Activated T-cell treated with anti-CD3 and anti-CD28 coated beads for 48 hours (primary cell): ENCODE results near the gene GET3.
A peak's percentile ranks its signal among the peaks of the same experiment; 100 is the strongest.
"Not testable (repeated sequence)": the region's sequence is repeated elsewhere in the genome, so short reads cannot be mapped to it uniquely, and the experiment has no call there.

ENCODE experiments used
- DNase-seq: peaks from one replicate; pipeline ENCODE4 v3.0.0-alpha.2; 2020; ENCODE audit warnings: low read depth

GET3 gene

DNA sequence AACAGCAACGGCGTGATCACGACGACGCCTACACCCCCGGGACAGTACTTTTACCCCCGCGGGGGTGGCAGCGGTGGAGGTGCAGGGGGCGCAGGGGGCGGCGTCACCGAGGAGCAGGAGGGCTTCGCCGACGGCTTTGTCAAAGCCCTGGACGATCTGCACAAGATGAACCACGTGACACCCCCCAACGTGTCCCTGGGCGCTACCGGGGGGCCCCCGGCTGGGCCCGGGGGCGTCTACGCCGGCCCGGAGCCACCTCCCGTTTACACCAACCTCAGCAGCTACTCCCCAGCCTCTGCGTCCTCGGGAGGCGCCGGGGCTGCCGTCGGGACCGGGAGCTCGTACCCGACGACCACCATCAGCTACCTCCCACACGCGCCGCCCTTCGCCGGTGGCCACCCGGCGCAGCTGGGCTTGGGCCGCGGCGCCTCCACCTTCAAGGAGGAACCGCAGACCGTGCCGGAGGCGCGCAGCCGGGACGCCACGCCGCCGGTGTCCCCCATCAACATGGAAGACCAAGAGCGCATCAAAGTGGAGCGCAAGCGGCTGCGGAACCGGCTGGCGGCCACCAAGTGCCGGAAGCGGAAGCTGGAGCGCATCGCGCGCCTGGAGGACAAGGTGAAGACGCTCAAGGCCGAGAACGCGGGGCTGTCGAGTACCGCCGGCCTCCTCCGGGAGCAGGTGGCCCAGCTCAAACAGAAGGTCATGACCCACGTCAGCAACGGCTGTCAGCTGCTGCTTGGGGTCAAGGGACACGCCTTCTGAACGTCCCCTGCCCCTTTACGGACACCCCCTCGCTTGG lies 55.0 kb downstream of the GET3 start:
- DNase-seq: peak; percentile 75

DNA sequence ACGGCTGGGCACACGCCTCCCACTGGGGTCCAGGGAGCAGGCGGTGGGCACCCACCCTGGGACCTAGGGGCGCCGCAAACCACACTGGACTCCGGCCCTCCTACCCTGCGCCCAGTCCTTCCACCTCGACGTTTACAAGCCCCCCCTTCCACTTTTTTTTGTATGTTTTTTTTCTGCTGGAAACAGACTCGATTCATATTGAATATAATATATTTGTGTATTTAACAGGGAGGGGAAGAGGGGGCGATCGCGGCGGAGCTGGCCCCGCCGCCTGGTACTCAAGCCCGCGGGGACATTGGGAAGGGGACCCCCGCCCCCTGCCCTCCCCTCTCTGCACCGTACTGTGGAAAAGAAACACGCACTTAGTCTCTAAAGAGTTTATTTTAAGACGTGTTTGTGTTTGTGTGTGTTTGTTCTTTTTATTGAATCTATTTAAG lies 55.6 kb downstream of the GET3 start:
- no peak for DNase-seq

DNA sequence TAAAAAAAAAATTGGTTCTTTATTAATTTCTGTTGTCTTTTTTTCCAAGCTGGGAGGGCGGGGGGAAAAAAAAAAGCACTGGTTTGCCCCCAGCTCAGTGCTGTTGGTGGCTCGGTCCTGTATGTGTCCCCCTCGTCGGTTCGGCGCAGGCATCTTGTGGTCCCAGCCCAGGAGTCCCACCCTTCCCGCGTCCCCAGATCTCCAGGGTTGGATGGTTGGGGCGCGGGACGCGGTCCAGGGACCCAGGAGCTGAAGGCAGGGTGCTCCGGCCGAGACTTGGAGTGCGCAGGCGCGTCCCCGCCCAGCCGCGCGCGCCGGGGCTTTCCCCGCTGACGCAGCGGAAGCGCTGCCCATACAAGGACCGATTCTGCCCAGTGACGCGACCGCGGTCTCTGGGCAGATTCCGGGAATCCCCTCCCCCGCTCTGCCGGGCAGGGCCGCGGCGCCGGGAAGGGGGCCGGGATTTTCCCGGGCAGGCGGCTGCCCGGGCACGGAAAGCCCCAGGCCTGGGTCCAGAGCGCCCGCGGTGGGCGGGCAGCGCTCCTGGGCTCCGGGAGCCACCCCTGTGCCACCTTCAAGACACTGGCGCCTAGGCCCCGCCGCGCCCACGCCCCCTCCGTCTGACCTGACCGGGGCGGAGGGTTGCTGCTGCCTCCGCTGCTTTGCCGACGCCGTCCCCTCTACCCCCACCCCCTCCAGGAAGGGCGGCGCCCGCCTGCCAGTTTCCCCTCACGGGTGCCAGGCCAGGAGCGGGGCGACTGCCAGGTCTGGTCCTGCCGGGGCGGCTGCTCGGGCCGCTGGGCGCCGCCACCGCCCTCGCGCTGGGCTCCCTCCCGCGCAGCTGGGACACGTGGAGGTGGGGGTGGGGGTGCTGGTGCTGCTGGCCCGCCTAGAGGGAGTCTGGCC lies 56.2 kb downstream of the GET3 start:
- DNase-seq: peak; percentile 93

DNA sequence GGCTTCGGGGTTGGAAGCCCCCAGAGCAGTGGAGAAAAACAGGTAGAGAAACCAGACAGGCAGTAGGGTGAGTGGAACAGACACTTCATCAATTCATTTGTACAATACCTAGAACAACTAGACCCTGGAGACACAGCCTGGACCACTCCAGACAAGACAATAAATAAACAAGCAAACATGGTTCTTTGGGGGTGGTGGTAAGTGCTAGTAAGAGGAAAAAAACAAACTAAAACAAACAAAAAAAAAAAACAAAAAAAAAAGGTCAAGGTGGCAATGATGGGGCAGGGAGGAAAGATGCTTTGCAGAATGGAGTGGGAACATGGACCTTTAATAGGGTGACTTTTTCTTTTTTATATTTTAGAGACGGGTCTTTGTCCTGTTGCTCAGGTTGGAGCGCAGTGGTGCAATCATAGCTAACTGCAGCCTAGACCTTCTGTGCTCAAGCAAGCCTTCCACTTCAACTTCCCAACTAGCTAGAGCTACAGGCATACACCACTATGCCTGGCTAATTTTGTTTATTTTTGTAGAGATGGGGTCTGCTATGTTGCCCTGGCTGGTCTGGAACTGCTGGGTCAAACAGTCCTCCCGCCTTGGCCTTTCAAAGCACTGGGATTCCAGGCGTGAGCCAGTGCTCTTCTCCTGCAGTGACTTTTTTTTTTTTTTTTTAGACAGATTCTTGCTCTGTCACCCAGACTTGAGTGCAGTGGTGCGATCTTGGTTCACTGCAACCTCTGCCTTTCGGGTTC lies 57.1 kb downstream of the GET3 start:
- DNase-seq: no peak

DNA sequence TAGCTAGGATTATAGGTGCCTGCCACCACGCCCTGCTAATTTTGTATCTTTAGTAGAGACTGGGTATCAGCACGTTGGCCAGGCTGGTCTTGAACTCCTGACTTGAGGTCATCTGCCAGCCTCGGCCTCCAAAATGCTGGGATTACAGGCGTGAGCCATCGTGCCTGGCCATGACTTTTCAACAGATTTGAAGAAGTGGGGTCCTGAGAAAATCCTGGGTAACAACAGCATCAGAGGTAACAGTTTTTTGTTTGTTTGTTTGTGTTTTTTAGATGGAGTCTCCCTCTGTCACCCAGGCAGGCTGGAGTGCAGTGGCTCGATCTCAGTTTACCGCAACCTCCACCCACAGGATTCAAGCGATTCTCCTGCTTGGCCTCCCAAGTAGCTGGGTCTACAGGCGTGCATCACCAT lies 57.7 kb downstream of the GET3 start:
- DNase-seq: no peak

DNA sequence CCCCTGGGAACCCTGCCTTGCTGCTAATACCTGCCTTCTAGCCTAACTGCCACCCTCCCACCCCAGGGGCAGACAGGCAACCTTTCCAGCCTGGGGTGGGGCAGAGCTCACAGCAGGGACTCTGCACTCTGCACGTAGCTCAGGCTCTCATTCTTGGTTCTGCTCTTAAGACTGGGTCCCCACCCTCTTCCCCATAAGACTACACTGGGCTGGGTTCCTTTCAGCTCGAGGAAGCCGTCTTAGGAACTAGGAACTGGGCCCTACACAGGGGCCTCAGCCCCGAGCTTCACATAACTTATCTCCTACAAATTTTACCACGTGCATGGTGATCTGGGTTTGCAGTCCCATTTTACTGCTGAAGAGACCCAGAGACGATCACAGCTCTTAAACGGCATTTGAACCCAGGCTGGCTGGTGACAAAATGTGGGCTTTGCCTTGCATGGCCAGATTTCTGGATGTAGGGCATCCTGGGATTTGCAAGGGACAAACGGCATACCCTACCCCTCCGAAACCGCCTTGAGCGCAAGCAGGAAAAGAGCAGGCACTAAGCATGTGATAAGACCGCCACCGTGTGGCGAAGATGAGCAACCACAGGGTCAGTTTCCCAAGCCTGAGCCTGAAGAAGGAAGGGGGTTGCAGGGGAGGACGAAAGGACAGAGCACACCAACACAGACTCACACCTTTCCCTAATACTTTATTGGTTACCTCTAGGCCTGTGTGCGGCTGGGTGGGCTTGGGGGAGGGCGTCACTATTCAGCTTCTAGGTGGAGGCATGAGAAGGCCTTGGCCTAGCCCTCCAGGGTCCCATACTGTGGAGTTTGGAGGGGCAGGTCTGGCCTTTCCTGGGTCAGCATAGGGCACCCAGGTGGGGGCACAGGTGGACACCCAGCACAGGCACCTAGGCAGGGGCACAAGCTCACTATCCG lies 59.1 kb downstream of the GET3 start:
- peak; percentile 65 for DNase-seq

DNA sequence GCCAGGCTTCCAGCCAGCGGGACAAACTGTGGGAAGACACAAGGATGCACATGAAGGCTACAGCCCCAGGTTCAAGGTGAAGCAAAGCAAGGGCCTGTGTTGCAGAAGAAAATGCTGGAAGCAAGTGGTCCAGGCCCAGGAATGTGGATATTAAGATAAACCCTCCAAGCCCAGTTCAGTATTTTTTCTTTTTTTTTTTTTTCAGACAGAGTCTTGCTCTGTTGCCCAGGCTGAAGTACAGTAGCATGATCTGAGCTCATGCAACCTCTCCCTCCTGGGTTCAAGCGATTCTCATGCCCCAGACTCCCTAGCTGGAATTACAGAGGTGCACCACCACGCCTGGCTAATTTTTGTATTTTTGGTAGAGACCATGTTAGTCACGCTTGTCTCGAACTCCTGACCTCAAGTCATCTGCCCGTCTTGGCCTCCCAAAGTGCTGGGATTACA lies 59.9 kb downstream of the GET3 start:
- DNase-seq: no peak

DNA sequence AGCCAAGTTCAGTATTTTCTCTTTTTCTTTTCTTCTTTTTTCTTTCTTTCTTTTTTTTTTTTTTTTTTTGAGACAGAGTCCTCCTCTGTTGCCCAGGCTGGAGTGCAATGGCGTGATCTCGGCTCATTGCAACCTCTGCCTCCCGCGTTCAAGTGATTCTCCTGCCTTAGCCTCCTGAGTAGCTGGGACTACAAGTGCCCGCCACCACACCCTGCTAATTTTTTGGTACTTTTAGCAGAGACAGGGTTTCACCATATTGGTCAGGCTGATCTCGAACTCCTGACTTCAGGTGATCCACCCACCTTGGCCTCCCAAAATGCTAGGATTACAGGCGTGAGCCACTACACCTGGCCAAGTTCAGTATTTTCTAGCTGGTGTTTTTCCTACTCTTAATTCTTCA lies 60.3 kb downstream of the GET3 start:
- not testable (repeated sequence) for DNase-seq
